ENCODE data around the gene PAN3.

The PAN3 gene

GRCh38 chr13:28338006-28338574 is 199.7 kb downstream of the PAN3 start:
- DNase-seq (ENCODE audit: low read depth in 2 of 2) = no peak

GRCh38 chr13:28338742-28339141 is 200.4 kb downstream of the PAN3 start:
- DNase-seq (ENCODE audit: low read depth in 2 of 2) = no peak

- no peak for DNase-seq (ENCODE audit: low read depth in 2 of 2)
These were observed 201.1 kb downstream of the PAN3 start for GRCh38 chr13:28339419-28339818.

GRCh38 chr13:28340272-28340793 is 202.0 kb downstream of the PAN3 start:
- no peak for DNase-seq (ENCODE audit: low read depth in 2 of 2)

DNA sequence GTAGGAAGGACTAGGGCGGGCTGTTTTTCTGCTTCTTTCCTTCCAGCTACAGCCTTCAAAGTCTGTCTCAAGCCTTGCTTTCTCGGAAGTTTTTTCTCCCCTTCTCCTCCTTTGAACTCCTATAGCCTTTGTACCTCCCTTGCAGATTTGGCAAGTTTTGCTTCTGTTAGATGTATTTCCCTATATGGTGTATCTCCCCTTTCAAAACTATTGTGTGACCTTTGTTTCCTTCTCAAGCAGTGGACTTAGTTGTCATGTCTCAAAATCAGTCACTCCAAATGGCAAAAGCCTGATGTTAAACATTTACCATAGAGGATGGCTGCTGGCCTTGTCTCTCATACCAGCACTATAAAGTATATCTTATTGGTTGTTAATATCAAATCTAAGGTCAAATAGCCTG is 203.9 kb downstream of the PAN3 start:
- no peak for DNase-seq (ENCODE audit: low read depth in 2 of 2)

DNA sequence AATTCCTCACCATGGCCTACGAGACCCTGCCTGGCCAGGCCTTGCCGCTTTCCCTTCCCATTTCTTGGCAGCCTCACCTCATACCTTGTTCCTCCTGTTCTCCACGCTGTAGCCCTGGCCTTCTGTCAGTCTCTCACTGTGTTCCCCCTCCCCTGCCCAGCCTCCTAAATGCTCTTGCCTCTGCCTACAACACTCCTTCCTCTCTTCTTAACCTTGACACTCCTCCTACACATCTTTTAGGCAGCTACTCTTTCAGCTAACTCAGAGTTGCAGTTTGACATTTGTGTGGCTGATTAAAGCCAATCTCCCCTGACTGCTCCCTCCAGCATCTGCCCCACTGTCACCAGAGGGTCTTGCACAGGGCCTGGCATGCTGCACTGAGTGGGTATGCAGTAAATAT is 205.8 kb downstream of the PAN3 start:
- no peak for DNase-seq (ENCODE audit: low read depth in 2 of 2)
